ENCODE data around the gene NOP53. TPM values are rescaled to one million over a fixed set of nuclear protein-coding genes. Genes with fewer than 3 reads are reported as not detected.

NOP53 gene
- total and polyA plus RNA-seq, 2 of the 13 experiments (the other 11 are each of a cell fraction or from before 2014, with no cell fraction given): 53.9 to 141 TPM

GRCh38 chr19:47778049-47778953 is 33.0 kb downstream of the NOP53 start, which contains the start of gene SELENOW (continued):
- peak; percentile 67; the same call in 1 of the 2 replicates for TF ChIP-seq ZNF280B (CRISPR knock-in tag; IDR thresholded peaks at IDR 0.05; ENCODE audit: borderline replicate concordance)
- TF ChIP-seq TBL1XR1 (IDR thresholded peaks at IDR 0.05; ENCODE audit: borderline replicate concordance, low read length, partially characterized antibody): no peak
- TF ChIP-seq ATF5 (CRISPR knock-in tag; IDR thresholded peaks at IDR 0.05; ENCODE audit: low read depth): no peak
- TF ChIP-seq SP1 (IDR thresholded peaks at IDR 0.05): peak; percentile 83; the same call in 1 of the 2 replicates
- peak; percentile 98 for TF ChIP-seq SP1 (CRISPR knock-in tag; IDR thresholded peaks at IDR 0.05)
- TF ChIP-seq EZH2 (conservative IDR thresholded peaks at IDR 0.05; ENCODE audit: low read depth, low read length): no peak
- TF ChIP-seq MED8 (CRISPR knock-in tag; IDR thresholded peaks at IDR 0.05; ENCODE audit: insufficient replicate concordance): peak; percentile 44
- TF ChIP-seq ELF3 (CRISPR knock-in tag; IDR thresholded peaks at IDR 0.05): peak; percentile 71
- TF ChIP-seq ZNF691 (CRISPR knock-in tag; IDR thresholded peaks at IDR 0.05; ENCODE audit: borderline replicate concordance, low read depth): 0 out of 2 replicates have a peak, but pooled peaks have one; percentile 24
- peak; percentile 84 for TF ChIP-seq SAP130 (CRISPR knock-in tag; IDR thresholded peaks at IDR 0.05; ENCODE audit: low read depth)
- peak; percentile 65 for TF ChIP-seq DRAP1 (CRISPR knock-in tag; IDR thresholded peaks at IDR 0.05)
- no peak for TF ChIP-seq ZC3H4 (CRISPR knock-in tag; IDR thresholded peaks at IDR 0.05; ENCODE audit: borderline replicate concordance)
- peak; percentile 98 for TF ChIP-seq POLR2G (IDR thresholded peaks at IDR 0.05; ENCODE audit: low read depth, low read length)
- TF ChIP-seq SIN3A (IDR thresholded peaks at IDR 0.05; ENCODE audit: borderline replicate concordance, low read depth, low read length): 0 out of 2 replicates have a peak, but pooled peaks have one; percentile 61
- peak; percentile 20; the same call in 1 of the 2 replicates for TF ChIP-seq ZBTB25 (CRISPR knock-in tag; IDR thresholded peaks at IDR 0.05)
- TF ChIP-seq ZNF615 (CRISPR knock-in tag; IDR thresholded peaks at IDR 0.05; ENCODE audit: borderline replicate concordance): 0 out of 2 replicates have a peak, but pooled peaks have one; percentile 41
- no peak for TF ChIP-seq TCF7L2 (IDR thresholded peaks at IDR 0.05; ENCODE audit: low read depth, low read length)
- no peak for TF ChIP-seq FOXA1 (IDR thresholded peaks at IDR 0.05)
- TF ChIP-seq FOXA1 (CRISPR knock-in tag; IDR thresholded peaks at IDR 0.05): no peak
- TF ChIP-seq KDM6A (CRISPR knock-in tag; IDR thresholded peaks at IDR 0.05; ENCODE audit: low read depth): no peak
- 0 out of 2 replicates have a peak, but pooled peaks have one; percentile 27 for TF ChIP-seq ZNF44 (CRISPR knock-in tag; IDR thresholded peaks at IDR 0.05)
- peak; percentile 71 for TF ChIP-seq ZNF331 (CRISPR knock-in tag; IDR thresholded peaks at IDR 0.05)
- TF ChIP-seq ATF4 (CRISPR knock-in tag; IDR thresholded peaks at IDR 0.05): 0 out of 4 replicates have a peak, but pooled peaks of 1 of the 2 experiments have one; percentile 15
- 0 out of 2 replicates have a peak, but pooled peaks have one; percentile 54 for TF ChIP-seq ZNF589 (CRISPR knock-in tag; conservative IDR thresholded peaks at IDR 0.05)
- peak; percentile 69 for TF ChIP-seq HOXA3 (CRISPR knock-in tag; IDR thresholded peaks at IDR 0.05)
